PFSK-1 (cell line): ENCODE results near the gene WDR53.

Source experiments
- FOXP2 ChIP-seq: optimal IDR thresholded peaks from 2 replicates; pipeline ENCODE3; 2011; ENCODE audit warnings: borderline replicate concordance, control low read depth, inconsistent platforms; ENCODE audit not compliant: insufficient read depth; ENCODE audit errors: extremely low read length, extremely low read depth
- POLR2AphosphoS5 ChIP-seq: IDR thresholded peaks from 2 replicates; pipeline ENCODE4 v1.6.1; 2012; ENCODE audit warnings: low read depth, mild to moderate bottlenecking, control low read depth, low read length, moderate library complexity
- SIN3A ChIP-seq: IDR thresholded peaks from 2 replicates; pipeline ENCODE4 v1.6.1; 2012; ENCODE audit warnings: mild to moderate bottlenecking, low read length, moderate library complexity, borderline replicate concordance; ENCODE audit not compliant: insufficient read depth
- TAF1 ChIP-seq: IDR thresholded peaks from 2 replicates; pipeline ENCODE4 v1.6.1; 2012; ENCODE audit warnings: low read length, control low read depth, borderline replicate concordance; ENCODE audit not compliant: insufficient read depth
- TF ChIP-seq, protein P1 (sequence below), 2 experiments: IDR thresholded peaks; 2 replicates each; pipeline versions ENCODE4 v1.6.1 to v1.8.0; 2011 to 2012; ENCODE audit warnings: low read depth in 2 of 2, low read length in 2 of 2, control low read depth in 1 of 2, inconsistent platforms in 1 of 2, mild to moderate bottlenecking in 1 of 2, moderate library complexity in 1 of 2; ENCODE audit not compliant: insufficient read depth in 1 of 2

The WDR53 gene

DNA sequence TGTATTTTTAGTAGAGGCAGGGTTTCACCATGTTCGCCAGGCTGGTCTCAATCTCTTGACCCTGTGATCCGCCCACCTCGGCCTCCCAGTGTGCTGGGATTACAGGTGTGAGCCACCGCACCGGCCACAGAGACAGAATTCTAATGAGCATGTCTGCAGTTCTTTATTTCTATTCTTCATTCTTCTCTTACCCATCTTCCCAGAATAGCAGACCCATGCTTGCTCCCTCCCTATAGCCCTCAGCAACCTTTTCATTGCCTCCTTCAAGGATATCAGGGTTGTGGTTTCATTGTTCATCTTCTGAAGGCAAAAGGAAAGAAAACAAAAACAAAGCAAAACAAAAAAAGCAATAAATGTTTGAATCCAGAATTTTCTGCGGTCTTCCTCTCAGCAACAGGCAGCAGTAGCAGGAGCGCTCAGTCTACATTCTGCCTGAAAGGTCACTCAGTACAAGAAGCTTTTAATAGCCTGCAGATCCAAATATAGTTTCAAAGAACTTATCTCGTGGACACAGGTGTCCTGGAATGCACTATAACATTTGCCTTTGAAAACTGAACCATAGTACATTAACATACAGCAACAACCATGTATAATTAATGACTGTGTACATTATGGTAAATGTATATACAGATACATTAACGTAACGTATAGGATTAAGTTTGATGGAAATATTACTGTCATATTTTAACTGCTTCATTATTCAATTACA is 53.3 kb downstream of the WDR53 start, which contains the start of gene SMCO1:
SMCO1 (minus strand) TSS at position 434 of the 709 bp plus-strand sequence; CDS start at position 297, 137 bp downstream.
- no peak for TF ChIP-seq SIN3A

DNA sequence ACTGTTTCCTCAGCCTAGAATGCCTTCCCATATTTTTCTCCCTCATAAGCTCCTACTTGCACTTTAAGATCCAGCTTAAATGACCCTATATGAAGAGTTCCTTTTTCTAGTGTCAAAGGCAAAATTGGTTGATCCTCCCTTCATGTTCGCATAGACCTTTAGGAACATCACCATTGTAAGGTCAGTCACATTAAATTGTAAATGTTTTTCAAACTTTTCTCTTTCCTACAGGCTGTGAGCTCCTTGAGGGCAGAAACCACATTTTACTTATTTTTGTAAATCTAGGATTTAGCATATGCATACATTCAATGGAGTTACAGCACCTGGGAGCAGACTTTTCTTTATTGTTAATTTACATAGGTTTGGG is 54.0 kb downstream of the WDR53 start:
- TF ChIP-seq FOXP2, result no peak
- TF ChIP-seq POLR2AphosphoS5, result no peak
- TF ChIP-seq, protein P1, sequence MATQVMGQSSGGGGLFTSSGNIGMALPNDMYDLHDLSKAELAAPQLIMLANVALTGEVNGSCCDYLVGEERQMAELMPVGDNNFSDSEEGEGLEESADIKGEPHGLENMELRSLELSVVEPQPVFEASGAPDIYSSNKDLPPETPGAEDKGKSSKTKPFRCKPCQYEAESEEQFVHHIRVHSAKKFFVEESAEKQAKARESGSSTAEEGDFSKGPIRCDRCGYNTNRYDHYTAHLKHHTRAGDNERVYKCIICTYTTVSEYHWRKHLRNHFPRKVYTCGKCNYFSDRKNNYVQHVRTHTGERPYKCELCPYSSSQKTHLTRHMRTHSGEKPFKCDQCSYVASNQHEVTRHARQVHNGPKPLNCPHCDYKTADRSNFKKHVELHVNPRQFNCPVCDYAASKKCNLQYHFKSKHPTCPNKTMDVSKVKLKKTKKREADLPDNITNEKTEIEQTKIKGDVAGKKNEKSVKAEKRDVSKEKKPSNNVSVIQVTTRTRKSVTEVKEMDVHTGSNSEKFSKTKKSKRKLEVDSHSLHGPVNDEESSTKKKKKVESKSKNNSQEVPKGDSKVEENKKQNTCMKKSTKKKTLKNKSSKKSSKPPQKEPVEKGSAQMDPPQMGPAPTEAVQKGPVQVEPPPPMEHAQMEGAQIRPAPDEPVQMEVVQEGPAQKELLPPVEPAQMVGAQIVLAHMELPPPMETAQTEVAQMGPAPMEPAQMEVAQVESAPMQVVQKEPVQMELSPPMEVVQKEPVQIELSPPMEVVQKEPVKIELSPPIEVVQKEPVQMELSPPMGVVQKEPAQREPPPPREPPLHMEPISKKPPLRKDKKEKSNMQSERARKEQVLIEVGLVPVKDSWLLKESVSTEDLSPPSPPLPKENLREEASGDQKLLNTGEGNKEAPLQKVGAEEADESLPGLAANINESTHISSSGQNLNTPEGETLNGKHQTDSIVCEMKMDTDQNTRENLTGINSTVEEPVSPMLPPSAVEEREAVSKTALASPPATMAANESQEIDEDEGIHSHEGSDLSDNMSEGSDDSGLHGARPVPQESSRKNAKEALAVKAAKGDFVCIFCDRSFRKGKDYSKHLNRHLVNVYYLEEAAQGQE (IDR thresholded peaks at IDR 0.05; ENCODE audit: insufficient read depth in 1 of 2, low read depth in 2 of 2, low read length in 2 of 2), result no peak
- no peak for TF ChIP-seq SIN3A
- no peak for TF ChIP-seq TAF1

DNA sequence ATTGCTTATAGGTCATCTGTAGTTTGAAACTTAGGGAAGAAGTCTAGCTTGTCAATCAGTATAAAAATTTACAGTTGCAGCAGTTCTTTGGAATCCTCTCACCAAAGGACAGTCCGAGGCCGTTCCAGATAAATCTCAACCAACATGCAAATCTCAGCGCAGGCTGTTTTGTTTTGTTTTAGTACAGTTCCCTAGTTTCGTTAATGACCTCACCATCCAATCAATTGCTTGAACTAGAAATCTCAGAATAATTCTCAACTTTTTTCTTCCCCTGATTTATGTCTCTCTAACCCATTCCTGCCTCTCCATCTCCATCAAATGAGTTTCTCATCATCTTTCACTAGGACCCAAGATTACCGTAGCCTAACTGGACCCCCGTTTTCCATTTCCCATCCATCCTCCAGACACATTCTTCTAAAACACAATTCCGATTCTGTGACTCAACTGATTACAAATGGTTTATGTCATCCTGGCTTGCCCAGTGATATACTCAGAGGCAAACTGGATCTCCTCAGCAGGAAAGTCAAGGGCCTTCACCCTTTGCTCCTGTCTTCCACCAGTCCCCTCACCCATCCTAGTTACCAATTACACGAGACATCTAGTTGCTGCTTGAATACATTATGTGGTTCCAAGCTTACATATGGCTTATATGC is 54.5 kb downstream of the WDR53 start:
- no peak for TF ChIP-seq POLR2AphosphoS5
- TF ChIP-seq, protein P1 (IDR thresholded peaks at IDR 0.05; ENCODE audit: insufficient read depth in 1 of 2, low read depth in 2 of 2, low read length in 2 of 2), result no peak
- TF ChIP-seq FOXP2, result no peak
- TF ChIP-seq TAF1, result no peak
- no peak for TF ChIP-seq SIN3A

DNA sequence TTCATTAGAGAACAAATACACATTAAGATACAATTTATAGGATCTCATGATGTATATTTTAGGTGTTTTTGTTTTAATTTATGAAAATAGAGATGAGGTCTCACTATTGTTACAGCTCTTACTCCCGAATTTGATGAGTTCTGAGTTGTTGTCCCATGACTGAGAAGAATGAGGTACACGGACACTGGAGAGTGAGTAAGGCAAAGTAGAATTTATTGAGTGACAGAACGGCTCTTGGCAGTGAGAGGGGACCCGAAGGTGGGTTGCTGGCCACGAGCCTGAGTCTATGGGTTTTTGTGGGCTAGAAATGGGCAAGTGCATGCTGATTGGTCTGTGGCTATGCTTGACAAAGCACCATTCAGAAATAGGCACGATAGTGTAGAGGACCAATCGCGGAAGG is 61.7 kb downstream of the WDR53 start:
- TF ChIP-seq FOXP2 (no peak), SIN3A (no peak), POLR2AphosphoS5 (no peak), TAF1 (no peak)
- TF ChIP-seq, protein P1 (IDR thresholded peaks at IDR 0.05; ENCODE audit: insufficient read depth in 1 of 2, low read depth in 2 of 2, low read length in 2 of 2), result no peak

DNA sequence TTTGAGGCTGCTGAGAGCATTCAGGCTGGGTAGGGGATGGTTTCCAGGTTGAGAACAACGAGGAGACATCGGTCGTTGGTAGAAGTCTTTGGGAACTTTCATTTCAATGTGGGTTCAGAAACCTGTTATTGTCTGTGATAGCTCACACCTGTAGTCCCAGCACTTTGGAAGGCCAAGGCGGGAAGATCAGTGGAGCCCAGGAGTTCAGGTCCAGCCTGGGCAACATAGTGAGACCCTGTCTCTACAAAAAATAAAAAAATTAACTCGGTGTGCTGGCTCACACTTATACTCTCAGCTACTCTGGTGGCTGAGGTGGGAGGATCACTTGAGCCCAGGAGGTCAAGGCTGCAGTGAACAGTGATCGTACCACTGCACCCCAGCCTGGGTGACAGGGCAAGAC is 63.8 kb downstream of the WDR53 start:
- TF ChIP-seq POLR2AphosphoS5 (no peak), FOXP2 (no peak), SIN3A (no peak), TAF1 (no peak)
- TF ChIP-seq, protein P1 (IDR thresholded peaks at IDR 0.05; ENCODE audit: insufficient read depth in 1 of 2, low read depth in 2 of 2, low read length in 2 of 2), result no peak
